ENCODE measurements around the gene MBD2. TPM values are rescaled to one million over a fixed set of nuclear protein-coding genes. Genes with fewer than 3 reads are reported as not detected.

The MBD2 gene, protein sequence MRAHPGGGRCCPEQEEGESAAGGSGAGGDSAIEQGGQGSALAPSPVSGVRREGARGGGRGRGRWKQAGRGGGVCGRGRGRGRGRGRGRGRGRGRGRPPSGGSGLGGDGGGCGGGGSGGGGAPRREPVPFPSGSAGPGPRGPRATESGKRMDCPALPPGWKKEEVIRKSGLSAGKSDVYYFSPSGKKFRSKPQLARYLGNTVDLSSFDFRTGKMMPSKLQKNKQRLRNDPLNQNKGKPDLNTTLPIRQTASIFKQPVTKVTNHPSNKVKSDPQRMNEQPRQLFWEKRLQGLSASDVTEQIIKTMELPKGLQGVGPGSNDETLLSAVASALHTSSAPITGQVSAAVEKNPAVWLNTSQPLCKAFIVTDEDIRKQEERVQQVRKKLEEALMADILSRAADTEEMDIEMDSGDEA
- 28.1 TPM for total RNA-seq

DNA sequence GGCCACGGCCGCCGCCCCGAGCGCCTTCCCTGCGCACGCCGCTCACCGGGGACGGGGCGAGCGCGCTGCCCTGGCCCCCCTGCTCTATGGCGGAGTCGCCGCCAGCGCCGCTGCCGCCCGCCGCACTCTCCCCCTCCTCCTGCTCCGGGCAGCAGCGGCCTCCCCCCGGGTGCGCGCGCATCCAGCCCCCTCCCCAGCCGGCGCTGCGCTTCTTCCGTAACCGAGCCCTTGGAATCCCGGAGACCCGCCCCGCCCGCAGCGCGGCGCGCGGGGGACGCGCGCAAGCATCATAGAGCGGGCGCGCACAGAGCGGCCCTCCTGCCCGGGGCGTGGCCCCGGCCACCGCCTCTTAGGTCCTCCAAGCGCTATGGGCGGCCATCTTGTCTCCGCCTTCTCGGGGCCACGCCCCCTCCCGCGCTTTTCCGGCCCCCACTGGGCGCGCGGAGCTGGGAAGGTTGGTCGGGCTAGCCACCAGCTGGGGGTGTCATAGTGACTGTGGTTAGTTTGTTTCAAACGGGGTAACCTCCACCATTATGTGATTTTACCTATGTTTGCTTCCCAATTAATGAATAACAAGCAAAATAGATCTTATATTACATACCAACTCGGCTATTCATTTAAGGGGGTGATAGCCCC lies at the start of gene MBD2:
Gene MBD2 (minus strand): TSS at position 291 of the 636 bp plus-strand sequence. CDS start 110 bp downstream, at position 181.

Small RNA genes within 50 kb of the gene (small RNA-seq; reads per million reads assigned to genes)
- 18.9 reads per million, percentile 94 among the genes with 10 or more reads in this experiment for gene SNORA37

Other genes with a start within 250 kb of the MBD2 start
- gene POLI, start 44.8 kb upstream of the MBD2 start, total RNA-seq: 78.4 TPM
- not detected for gene STARD6, start 133.2 kb upstream of the MBD2 start, total RNA-seq
- 9.2 TPM for gene C18orf54, start 133.2 kb upstream of the MBD2 start, total RNA-seq

Measured in diencephalon (tissue), 1 donor.